Globus pallidus (tissue), 1 donor: ENCODE results near the gene DGLUCY.
"Not testable (repeated sequence)": the region's sequence is repeated elsewhere in the genome, so short reads cannot be mapped to it uniquely, and the experiment has no call there.

Experiments used
- DNase-seq: peaks from one replicate; pipeline ENCODE4 v3.0.0-alpha.2; 2015; ENCODE audit warnings: low spot score

Gene DGLUCY

GRCh38 chr14:91238085-91238484 is 124.2 kb downstream of the DGLUCY start:
- no peak for DNase-seq

GRCh38 chr14:91238661-91239060 is 124.8 kb downstream of the DGLUCY start:
- DNase-seq, result no peak

DNA sequence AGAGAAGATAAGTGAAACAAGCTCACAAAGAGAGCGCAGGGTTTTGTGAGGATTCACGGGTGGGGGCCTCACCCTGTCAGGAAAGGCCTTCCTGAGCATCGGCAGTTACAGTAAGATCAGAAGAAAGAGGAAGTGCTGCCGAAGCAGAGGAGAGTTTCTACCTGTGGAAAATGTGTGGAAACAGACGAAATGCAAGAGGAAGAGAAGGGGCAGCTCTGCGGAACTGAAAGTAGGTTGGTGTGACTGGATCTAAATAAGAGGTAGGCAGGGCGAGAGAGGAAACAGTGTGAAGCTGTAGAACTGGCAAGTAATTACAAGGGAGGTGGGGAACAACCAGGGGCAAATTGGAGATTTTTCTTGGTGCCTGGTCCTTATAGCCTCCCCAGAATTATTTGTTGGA is 128.0 kb downstream of the DGLUCY start:
- DNase-seq, result peak; percentile 41

GRCh38 chr14:91242635-91243034 is 128.8 kb downstream of the DGLUCY start:
- DNase-seq, result no peak

- DNase-seq, result no peak
Observed at GRCh38 chr14:91243074-91243471, 129.2 kb downstream of the DGLUCY start.

- peak; percentile 49 for DNase-seq
Observed at GRCh38 chr14:91244501-91244901, 130.6 kb downstream of the DGLUCY start, which contains the start of gene GPR68. Gene GPR68 (minus strand): TSS chr14:91244704. CDS start chr14:91235050, 9,654 bp downstream.

DNA sequence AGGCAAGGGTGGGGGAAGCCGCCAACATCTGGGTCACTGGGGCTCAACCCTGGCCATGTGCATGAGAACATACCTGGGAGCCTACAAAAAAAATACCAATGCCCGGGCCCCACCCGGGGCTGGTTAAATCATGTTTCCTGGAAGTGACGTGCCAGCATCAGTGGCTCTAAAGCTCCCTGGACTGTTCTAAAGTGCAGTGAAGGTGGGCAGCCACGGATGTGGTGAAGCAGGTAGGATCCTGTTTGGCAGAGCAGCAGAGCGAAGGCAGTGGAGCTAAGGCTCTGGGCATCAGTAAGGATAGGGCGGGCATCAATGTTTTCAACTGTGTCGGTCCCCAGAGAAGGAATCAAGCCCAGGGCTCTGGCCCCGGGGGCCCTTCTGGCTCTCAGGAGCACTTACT is 131.2 kb downstream of the DGLUCY start:
- DNase-seq, result no peak

- not testable (repeated sequence) for DNase-seq
Observed at GRCh38 chr14:91245616-91246015, 131.7 kb downstream of the DGLUCY start.

GRCh38 chr14:91246051-91246852 is 132.4 kb downstream of the DGLUCY start:
- DNase-seq, result no peak

DNA sequence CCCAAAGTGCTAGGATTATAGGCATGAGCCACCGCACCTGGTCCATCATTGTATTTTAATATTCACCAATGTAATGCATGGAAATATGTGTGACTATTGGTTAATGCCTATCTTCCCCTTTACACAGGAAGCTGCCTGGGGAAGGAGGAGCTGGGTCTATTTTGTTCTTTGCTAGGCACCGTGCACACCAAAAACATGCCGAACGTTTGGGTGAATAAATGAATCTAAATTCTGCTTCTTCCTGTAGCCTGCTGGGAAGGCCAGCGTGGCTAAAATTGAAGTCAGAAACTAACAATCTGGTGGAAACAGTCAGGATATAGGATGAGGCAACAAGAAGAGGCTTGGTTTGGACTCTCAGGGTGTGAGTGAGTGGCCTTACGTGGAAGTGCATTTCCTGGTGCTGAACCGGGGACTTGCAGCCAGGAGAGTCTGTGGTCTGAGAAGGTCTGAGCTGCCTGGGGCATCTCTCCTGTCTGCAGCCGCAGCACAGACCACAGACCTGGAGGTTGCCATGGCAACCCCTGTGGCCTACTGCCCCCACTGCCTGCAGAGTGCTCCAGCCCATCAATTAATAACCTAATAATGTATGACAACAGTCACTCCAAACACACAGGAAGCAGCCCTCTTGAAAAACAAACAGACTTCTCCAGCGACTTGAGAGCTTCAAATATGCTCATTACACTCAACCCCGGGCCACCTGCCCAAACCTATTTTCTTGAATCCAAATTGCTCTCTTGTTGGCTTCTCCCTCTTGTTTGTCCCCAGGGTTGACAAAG is 136.2 kb downstream of the DGLUCY start:
- DNase-seq, result no peak

DNA sequence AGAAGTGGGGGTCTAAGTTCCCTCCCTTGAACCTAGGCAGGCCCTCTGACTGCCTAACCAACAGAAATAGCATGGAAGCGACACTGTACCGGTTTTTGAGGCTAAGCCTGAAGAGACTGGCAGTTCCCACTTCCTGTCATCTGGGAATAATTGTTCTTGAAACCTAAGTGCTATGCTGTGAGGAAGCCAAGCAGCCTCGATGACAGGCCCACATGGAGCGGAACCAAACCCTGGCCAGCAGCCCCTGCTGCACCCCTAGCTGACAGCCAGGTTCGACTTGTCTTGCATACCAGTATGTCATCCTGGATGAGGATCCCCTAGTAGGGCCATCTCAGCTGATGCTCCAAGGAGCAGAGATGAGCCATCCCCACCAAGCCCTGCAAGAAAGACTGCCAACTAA is 137.0 kb downstream of the DGLUCY start:
- no peak for DNase-seq

GRCh38 chr14:91252871-91253794 is 139.3 kb downstream of the DGLUCY start:
- DNase-seq, result no peak

DNA sequence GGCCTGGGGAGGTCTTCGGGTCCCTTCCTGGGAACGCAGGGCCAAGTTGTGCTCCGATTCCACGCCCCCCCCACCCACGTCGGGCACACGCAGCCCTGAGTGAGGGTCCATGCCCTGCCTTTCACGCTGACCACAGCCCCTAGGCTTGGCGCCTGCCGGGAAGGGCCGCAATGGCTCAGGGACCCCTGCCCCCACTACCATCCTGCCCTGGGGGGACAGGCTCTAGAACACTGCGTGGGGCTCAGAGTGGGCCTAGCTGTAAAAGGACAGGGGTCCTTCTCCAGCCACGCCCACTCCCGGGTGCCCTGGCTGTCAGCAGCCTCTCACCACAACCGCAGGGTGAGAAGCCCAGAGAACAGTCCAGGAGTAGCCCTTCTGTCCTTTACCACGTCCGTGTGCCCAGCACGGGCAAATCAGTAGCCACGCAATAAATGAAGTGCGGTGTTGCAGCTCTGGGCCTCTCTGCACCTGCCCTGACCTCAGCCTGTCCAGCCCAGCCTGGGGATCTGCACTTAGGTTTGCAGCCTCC is 140.0 kb downstream of the DGLUCY start:
- no peak for DNase-seq

DNA sequence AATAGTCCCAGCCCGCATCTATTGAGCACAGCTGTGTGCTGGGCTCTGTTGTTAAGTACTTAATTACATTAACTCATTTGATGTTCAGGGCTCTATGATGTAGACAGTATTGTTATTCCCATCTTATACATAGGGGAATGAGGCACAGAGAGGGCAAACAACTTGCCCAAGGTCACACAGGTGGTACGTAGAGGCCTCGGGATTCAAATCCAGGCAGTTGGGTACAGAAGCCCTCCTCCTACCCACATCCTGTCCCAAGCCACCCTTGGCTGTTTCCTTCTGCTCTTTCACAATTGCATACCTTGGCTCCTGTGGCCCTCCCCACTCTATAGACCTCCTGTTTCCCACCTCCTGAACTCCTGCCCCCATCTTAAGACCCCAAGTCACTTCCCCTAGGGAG is 140.6 kb downstream of the DGLUCY start:
- no peak for DNase-seq

DNA sequence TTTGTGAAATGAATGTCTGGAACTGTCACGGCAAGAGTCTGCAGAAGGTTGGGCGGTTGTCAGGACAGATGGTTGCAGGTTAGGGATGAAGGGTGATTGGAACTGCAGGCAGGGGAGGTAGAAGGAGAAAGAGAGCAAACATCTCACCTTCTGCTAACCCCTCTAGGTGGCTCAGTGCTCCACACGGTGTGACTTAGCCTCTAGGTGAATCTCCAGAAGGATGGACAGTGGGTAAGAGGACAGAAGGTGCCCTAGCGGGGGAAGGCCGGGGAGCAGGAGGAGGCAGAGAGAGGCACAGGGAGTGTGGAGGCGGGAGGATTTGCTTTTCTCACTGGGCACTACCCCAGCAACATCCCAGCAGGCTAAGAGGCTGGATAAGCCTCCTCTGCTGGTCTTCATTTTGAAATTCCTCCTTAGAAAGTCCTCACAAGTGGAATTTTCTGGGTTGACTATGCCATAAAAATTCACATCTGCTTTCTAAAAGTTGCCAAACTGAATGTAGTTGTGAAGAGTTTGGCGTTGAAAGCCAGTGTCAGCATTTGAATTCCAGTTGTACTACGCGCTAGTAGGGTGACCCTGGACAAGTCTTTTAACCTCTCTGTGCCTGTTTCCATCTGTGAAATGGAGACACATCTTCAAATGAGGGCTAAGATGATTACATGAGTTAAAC is 141.3 kb downstream of the DGLUCY start:
- no peak for DNase-seq

GRCh38 chr14:91256661-91257060 is 142.8 kb downstream of the DGLUCY start:
- no peak for DNase-seq

- DNase-seq, result no peak
Observed at GRCh38 chr14:91257328-91258010, 143.6 kb downstream of the DGLUCY start.

GRCh38 chr14:91258011-91258618 is 144.2 kb downstream of the DGLUCY start:
- DNase-seq, result no peak

DNA sequence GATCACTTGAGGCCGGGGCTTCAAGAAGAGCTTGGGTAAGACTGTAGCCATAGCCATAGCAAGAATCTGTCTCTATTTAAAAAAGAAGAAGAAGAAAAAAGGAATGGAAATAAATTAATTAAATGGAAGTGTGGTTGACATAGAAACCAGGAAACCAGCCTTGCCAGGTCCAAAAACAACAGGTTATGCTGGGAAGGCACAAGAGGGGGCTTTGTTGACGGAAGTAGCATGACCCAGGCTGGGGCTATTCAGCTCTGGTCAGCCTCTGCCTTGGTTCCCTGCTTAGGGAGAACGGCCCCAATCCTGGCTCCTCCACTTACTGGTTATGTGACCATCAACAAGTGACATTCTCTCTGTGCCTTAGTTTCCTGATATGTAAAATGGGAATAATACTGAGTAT is 145.0 kb downstream of the DGLUCY start:
- DNase-seq, result no peak

DNA sequence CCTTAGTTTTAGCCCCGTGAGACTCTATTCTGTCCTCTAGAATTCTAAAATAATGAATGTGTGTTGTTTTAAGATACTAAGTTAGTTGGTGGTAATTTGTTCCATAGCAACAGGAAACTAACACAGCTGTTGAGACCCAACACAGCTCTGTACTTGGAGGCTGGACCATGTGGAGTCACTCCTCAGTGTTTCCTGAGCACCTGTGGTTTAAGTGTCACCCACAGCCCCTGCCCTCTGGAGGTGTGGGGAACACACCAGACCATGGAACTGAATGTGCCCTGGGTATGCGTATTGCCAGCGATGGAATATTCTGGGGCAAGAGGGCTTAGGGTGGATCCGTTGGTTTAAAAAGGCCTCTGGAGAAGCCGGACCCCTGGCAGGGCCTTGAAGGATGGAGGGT is 147.2 kb downstream of the DGLUCY start:
- no peak for DNase-seq
